HEK293 (cell line): Measurements from ENCODE around the gene RPS6KC1.

Source experiments
- CTCF ChIA-PET: fragments of 350-600 bp; formaldehyde crosslinking; extraction: SDS; loops from one replicate; lab custom pipeline; 2021; ENCODE audit warnings: antibody characterized with exemption; lab: Yijun Ruan, JAX
- POLR2A ChIA-PET: fragments of 300-600 bp; formaldehyde crosslinking; extraction: SDS; loops from one replicate; lab custom pipeline; 2020; ENCODE audit warnings: antibody characterized with exemption, inconsistent platforms; lab: Yijun Ruan, JAX
- H3K27ac ChIP-seq: fragments of 200-500 bp; sonication (Bioruptor generic); 2 replicates; pipeline ENCODE4 v1.5.1; 2014; ENCODE audit warnings: low read depth, low read length, control low read depth, inconsistent platforms; ENCODE audit errors: extremely low read depth
- H3K36me3 ChIP-seq, 2 experiments: fragments of 200-500 bp in 1 of 2; sonication (Bioruptor generic) in 1 of 2; 1 replicate in 1 of 2; 2 replicates in 1 of 2; pipeline ENCODE4 v1.5.1; 2014 to 2017; ENCODE audit warnings: inconsistent platforms in 2 of 2, low read length in 2 of 2; ENCODE audit not compliant: control insufficient read depth in 2 of 2, insufficient read depth in 1 of 2
- H3K4me1 ChIP-seq: fragments of 200-500 bp; sonication (Bioruptor generic); 2 replicates; pipeline ENCODE4 v1.5.1; 2014; ENCODE audit warnings: mild to moderate bottlenecking, low read length, inconsistent platforms; ENCODE audit not compliant: control insufficient read depth, insufficient read depth
- H3K4me3 ChIP-seq: 2 replicates; pipeline ENCODE4 v1.5.1; 2011; ENCODE audit warnings: low read depth, mild to moderate bottlenecking, control low read depth, low read length, moderate library complexity
- H3K9me3 ChIP-seq: fragments of 200-500 bp; sonication (Bioruptor generic); 2 replicates; pipeline ENCODE4 v1.5.1; 2014; ENCODE audit warnings: low read depth, low read length, inconsistent platforms; ENCODE audit not compliant: control insufficient read depth, insufficient read depth
- FEZF1 ChIP-seq: fragments of 450-650 bp; formaldehyde crosslinking; IDR thresholded peaks from 2 replicates; pipeline ENCODE4 v1.5.1; 2016; ENCODE audit warnings: missing biosample characterization, missing genetic modification characterization
- GLIS2 ChIP-seq: fragments of 450-650 bp; formaldehyde crosslinking; IDR thresholded peaks from 2 replicates; pipeline ENCODE4 v1.5.1; 2016; ENCODE audit warnings: missing biosample characterization, missing genetic modification characterization
- PRDM10 ChIP-seq: fragments of 450-650 bp; formaldehyde crosslinking; IDR thresholded peaks from 2 replicates; pipeline ENCODE4 v1.5.1; 2016; ENCODE audit warnings: missing biosample characterization, missing genetic modification characterization
- TSHZ1 ChIP-seq: fragments of 450-650 bp; formaldehyde crosslinking; IDR thresholded peaks from 2 replicates; pipeline ENCODE4 v1.5.1; 2016; ENCODE audit warnings: missing biosample characterization, missing genetic modification characterization, borderline replicate concordance
- ZFP37 ChIP-seq: fragments of 450-650 bp; formaldehyde crosslinking; IDR thresholded peaks from 2 replicates; pipeline ENCODE4 v1.5.1; 2016; ENCODE audit warnings: missing biosample characterization, missing genetic modification characterization
- ZNF121 ChIP-seq: fragments of 450-650 bp; formaldehyde crosslinking; IDR thresholded peaks from 2 replicates; pipeline ENCODE4 v1.5.1; 2016; ENCODE audit warnings: missing biosample characterization, missing genetic modification characterization
- ZNF138 ChIP-seq: fragments of 450-650 bp; formaldehyde crosslinking; IDR thresholded peaks from 2 replicates; pipeline ENCODE4 v1.5.1; 2016; ENCODE audit warnings: missing biosample characterization, missing genetic modification characterization, borderline replicate concordance
- ZNF148 ChIP-seq: fragments of 450-650 bp; formaldehyde crosslinking; IDR thresholded peaks from 2 replicates; pipeline ENCODE4 v1.5.0; 2017; ENCODE audit warnings: missing biosample characterization, missing genetic modification characterization, borderline replicate concordance
- ZNF174 ChIP-seq: fragments of 450-650 bp; formaldehyde crosslinking; IDR thresholded peaks from 2 replicates; pipeline ENCODE4 v1.5.0; 2017; ENCODE audit warnings: missing biosample characterization, mild to moderate bottlenecking, missing genetic modification characterization
- ZNF214 ChIP-seq: fragments of 450-650 bp; formaldehyde crosslinking; IDR thresholded peaks from 2 replicates; pipeline ENCODE4 v1.5.1; 2017; ENCODE audit warnings: missing biosample characterization, mild to moderate bottlenecking, missing genetic modification characterization, borderline replicate concordance
- ZNF341 ChIP-seq: fragments of 450-650 bp; formaldehyde crosslinking; IDR thresholded peaks from 2 replicates; pipeline ENCODE4; 2016; ENCODE audit warnings: low read depth, missing biosample characterization, missing genetic modification characterization
- ZNF354C ChIP-seq: fragments of 450-650 bp; formaldehyde crosslinking; IDR thresholded peaks from 2 replicates; pipeline ENCODE4 v1.5.1; 2016; ENCODE audit warnings: missing biosample characterization, missing genetic modification characterization, low read depth, borderline replicate concordance
- ZNF404 ChIP-seq: fragments of 450-650 bp; formaldehyde crosslinking; IDR thresholded peaks from 2 replicates; pipeline ENCODE4 v1.5.1; 2017; ENCODE audit warnings: missing biosample characterization, missing genetic modification characterization
- ZNF426 ChIP-seq: fragments of 450-650 bp; formaldehyde crosslinking; IDR thresholded peaks from 2 replicates; pipeline ENCODE4 v1.5.1; 2017; ENCODE audit warnings: missing biosample characterization, missing genetic modification characterization, mild to moderate bottlenecking, inconsistent platforms, moderate library complexity
- ZNF488 ChIP-seq: fragments of 450-650 bp; formaldehyde crosslinking; IDR thresholded peaks from 2 replicates; pipeline ENCODE4 v1.5.1; 2016; ENCODE audit warnings: missing biosample characterization, missing genetic modification characterization
- ZNF558 ChIP-seq: fragments of 450-650 bp; formaldehyde crosslinking; IDR thresholded peaks from 2 replicates; pipeline ENCODE4 v1.5.1; 2016; ENCODE audit warnings: missing biosample characterization, missing genetic modification characterization
- ZNF629 ChIP-seq: fragments of 450-650 bp; formaldehyde crosslinking; IDR thresholded peaks from 2 replicates; pipeline ENCODE4 v1.5.1; 2017; ENCODE audit warnings: missing biosample characterization, missing genetic modification characterization
- ZNF747 ChIP-seq: fragments of 450-650 bp; formaldehyde crosslinking; IDR thresholded peaks from 2 replicates; pipeline ENCODE4 v1.5.1; 2016; ENCODE audit warnings: missing biosample characterization, missing genetic modification characterization

RPS6KC1 gene

GRCh38 chr1:213015099-213016050, 35.7 kb upstream of the RPS6KC1 start, which contains the start of gene ANGEL2 (continued):
- no peak for TF ChIP-seq TSHZ1 (tag by site-specific recombination)

GRCh38 chr1:213017447-213018273, 33.4 kb upstream of the RPS6KC1 start:
- POLR2A ChIA-PET, result no interaction called here
- CTCF ChIA-PET, result interaction anchor here (0.6 kb wide), 1 partner anchor 353 kb away, joined by 3 read pairs; no protein-coding TSS in a partner anchor
- peaks cover 0 to 5% of the 10 kb centered on the region in 2 experiments; a peak in 1 of 3 replicates for H3K36me3 ChIP-seq
- no peak overlapping the region for H3K27ac ChIP-seq
- H3K9me3 ChIP-seq, result no peaks in the 10 kb centered on the region
- H3K4me3 ChIP-seq, result no peak overlapping the region
- H3K4me1 ChIP-seq, result no peaks in the 10 kb centered on the region; the same call in 1 of the 2 replicates
- no peak for TF ChIP-seq ZNF174
- TF ChIP-seq FEZF1 (tag by site-specific recombination), result no peak
- no peak for TF ChIP-seq GLIS2
- TF ChIP-seq ZNF629 (tag by site-specific recombination), result no peak
- no peak for TF ChIP-seq ZNF214 (tag by site-specific recombination)
- no peak for TF ChIP-seq PRDM10 (tag by site-specific recombination)
- no peak for TF ChIP-seq ZNF426 (tag by site-specific recombination)
- no peak for TF ChIP-seq ZNF404
- TF ChIP-seq ZNF341, result no peak
- TF ChIP-seq ZNF488 (tag by site-specific recombination), result no peak
- TF ChIP-seq ZNF558 (tag by site-specific recombination), result no peak
- no peak for TF ChIP-seq ZNF121 (tag by site-specific recombination)
- TF ChIP-seq ZNF138 (tag by site-specific recombination), result no peak
- no peak for TF ChIP-seq ZNF148 (tag by site-specific recombination)
- TF ChIP-seq ZFP37, result no peak
- TF ChIP-seq ZNF354C (tag by site-specific recombination), result no peak
- TF ChIP-seq ZNF747, result no peak
- TF ChIP-seq, all 188 proteins: peak for 0
